SK-N-SH (cell line): ENCODE data around the gene GNG12. TPM values are rescaled to one million over a fixed set of nuclear protein-coding genes. Genes with fewer than 3 reads are reported as not detected.

Source experiments
- CTCF ChIA-PET: fragments of 300-600, 350-600 bp; formaldehyde crosslinking; extraction: SDS; loops from one replicate; lab custom pipeline; 2021; lab: Yijun Ruan, JAX
- POLR2A ChIA-PET: fragments of 350-600 bp; sonication (Branson Sonifier 250); formaldehyde crosslinking; extraction: SDS; loops from one replicate; lab custom pipeline; 2020; ENCODE audit warnings: antibody characterized with exemption, inconsistent platforms; lab: Yijun Ruan, JAX
- DNase-seq: peaks from one replicate; pipeline ENCODE4 v3.0.0; 2012
- H2AFZ ChIP-seq: fragments of 200-600 bp; sonication (generic); 2 replicates; pipeline ENCODE4 v1.8.1; 2016; ENCODE audit warnings: antibody characterized with exemption, mild to moderate bottlenecking, low read depth
- H3F3A ChIP-seq: fragments of 200-600 bp; sonication (generic); replicated peaks from 2 replicates; pipeline ENCODE3; 2016; ENCODE audit warnings: antibody characterized with exemption, mild to moderate bottlenecking; ENCODE audit not compliant: insufficient read depth
- H3K27ac ChIP-seq, 2 experiments: fragments of 200-500 bp in 1 of 2; fragments of 200-600 bp in 1 of 2; sonication (Bioruptor generic) in 1 of 2; sonication (generic), shearing (Covaris generic) in 1 of 2; 2 replicates each; pipeline versions ENCODE4 v1.5.1 to v1.6.1; 2014 to 2016; ENCODE audit warnings: low read depth in 2 of 2, inconsistent platforms in 1 of 2, low read length in 1 of 2, mild to moderate bottlenecking in 1 of 2, mixed read lengths in 1 of 2
- H3K27me3 ChIP-seq: fragments of 200-600 bp; sonication (generic), shearing (Covaris generic); 2 replicates; pipeline ENCODE4 v1.6.1; 2016; ENCODE audit warnings: mixed run types; ENCODE audit not compliant: insufficient read depth
- H3K36me3 ChIP-seq, 2 experiments: fragments of 200-500 bp in 1 of 2; fragments of 200-600 bp in 1 of 2; sonication (Bioruptor generic) in 1 of 2; sonication (generic) in 1 of 2; replicated peaks in 1 of 2; 2 replicates each; pipeline versions ENCODE3 to v1.5.1; 2014 to 2016; ENCODE audit warnings: low read length in 1 of 2, mild to moderate bottlenecking in 1 of 2; ENCODE audit not compliant: insufficient read depth in 2 of 2, control insufficient read depth in 1 of 2
- H3K4me1 ChIP-seq, 2 experiments: fragments of 200-500 bp in 1 of 2; fragments of 200-600 bp in 1 of 2; sonication (Bioruptor generic) in 1 of 2; sonication (generic), shearing (Covaris generic) in 1 of 2; 2 replicates each; pipeline versions ENCODE4 v1.5.1 to v1.6.1; 2014 to 2016; ENCODE audit warnings: low read depth in 1 of 2, low read length in 1 of 2, mixed run types in 1 of 2; ENCODE audit not compliant: insufficient read depth in 2 of 2, control insufficient read depth in 1 of 2
- H3K4me2 ChIP-seq: fragments of 200-600 bp; sonication (generic), shearing (Covaris generic); 2 replicates; pipeline ENCODE4 v1.6.1; 2017; ENCODE audit warnings: mixed run types
- H3K4me3 ChIP-seq, 2 experiments: fragments of 200-500 bp in 1 of 2; fragments of 200-600 bp in 1 of 2; sonication (Bioruptor generic) in 1 of 2; sonication (generic), shearing (Covaris generic) in 1 of 2; 2 replicates each; pipeline versions ENCODE4 v1.5.1 to v1.8.1; 2014 to 2016; ENCODE audit warnings: low read depth in 2 of 2, inconsistent platforms in 1 of 2, low read length in 1 of 2, mild to moderate bottlenecking in 1 of 2, mixed read lengths in 1 of 2, moderate library complexity in 1 of 2
- H3K79me2 ChIP-seq: fragments of 200-600 bp; sonication (generic); 2 replicates; pipeline ENCODE4 v1.8.1; 2017; ENCODE audit warnings: mild to moderate bottlenecking; ENCODE audit not compliant: insufficient read depth
- H3K9ac ChIP-seq: fragments of 200-600 bp; sonication (generic); 2 replicates; pipeline ENCODE4 v1.6.1; 2017; ENCODE audit warnings: mixed run types
- H3K9me2 ChIP-seq: fragments of 200-600 bp; sonication (generic); 2 replicates; pipeline ENCODE4 v1.6.1; 2017; ENCODE audit warnings: mixed run types
- H3K9me3 ChIP-seq: fragments of 200-600 bp; sonication (generic); 2 replicates; pipeline ENCODE4 v1.6.1; 2017; ENCODE audit warnings: mixed run types, mild to moderate bottlenecking, moderate library complexity
- H4K20me1 ChIP-seq: fragments of 200-600 bp; sonication (generic); 2 replicates; pipeline ENCODE4 v1.6.1; 2017; ENCODE audit warnings: mild to moderate bottlenecking, mixed run types; ENCODE audit not compliant: insufficient read depth
- CHD2 ChIP-seq: fragments of 150-350 bp; IDR thresholded peaks from 2 replicates; pipeline ENCODE4 v1.6.1; 2018; ENCODE audit warnings: low read length; ENCODE audit not compliant: partially characterized antibody
- EP300 ChIP-seq, 2 experiments: IDR thresholded peaks; 2 replicates each; pipeline versions ENCODE4 v1.4.0 to v1.6.1; 2012; ENCODE audit warnings: borderline replicate concordance in 1 of 2, low read depth in 1 of 2, low read length in 1 of 2
- EZH2phosphoT487 ChIP-seq: fragments of 200-600 bp; sonication (generic); IDR thresholded peaks from 2 replicates; pipeline ENCODE4 v1.6.1; 2017; ENCODE audit warnings: low read depth, mixed run types, mild to moderate bottlenecking, antibody characterized with exemption, moderate library complexity, borderline replicate concordance
- FOSL2 ChIP-seq: IDR thresholded peaks from 2 replicates; pipeline ENCODE4 v1.4.0; 2012; ENCODE audit warnings: low read depth, mild to moderate bottlenecking, moderate library complexity, borderline replicate concordance
- JUND ChIP-seq: IDR thresholded peaks from 2 replicates; pipeline ENCODE4 v1.4.0; 2012
- PBX3 ChIP-seq: IDR thresholded peaks from 2 replicates; pipeline ENCODE4; 2012
- POLR2AphosphoS5 ChIP-seq: IDR thresholded peaks from 2 replicates; pipeline ENCODE4 v1.6.1; 2012; ENCODE audit warnings: low read depth, low read length
- RAD21 ChIP-seq: IDR thresholded peaks from 2 replicates; pipeline ENCODE4 v1.6.1; 2012; ENCODE audit warnings: mild to moderate bottlenecking, low read length
- RCOR1 ChIP-seq: fragments of 150-350 bp; IDR thresholded peaks from 2 replicates; pipeline ENCODE4 v1.6.1; 2017; ENCODE audit warnings: antibody characterized with exemption, low read length
- RFX5 ChIP-seq: IDR thresholded peaks from 2 replicates; pipeline ENCODE4 v1.6.1; 2012; ENCODE audit warnings: mild to moderate bottlenecking, improper control_type of control experiment, low read length
- RXRA ChIP-seq: IDR thresholded peaks from 2 replicates; pipeline ENCODE4 v1.4.0; 2012; ENCODE audit warnings: low read depth, mild to moderate bottlenecking, borderline replicate concordance
- SIN3A ChIP-seq: IDR thresholded peaks from 2 replicates; pipeline ENCODE4 v1.6.1; 2012; ENCODE audit warnings: low read depth, mild to moderate bottlenecking, low read length, moderate library complexity, borderline replicate concordance
- TCF12 ChIP-seq: IDR thresholded peaks from 2 replicates; pipeline ENCODE4 v1.4.0; 2012
- USF1 ChIP-seq: IDR thresholded peaks from 2 replicates; pipeline ENCODE4 v1.4.0; 2012; ENCODE audit warnings: low read depth, borderline replicate concordance
- YY1 ChIP-seq: IDR thresholded peaks from 2 replicates; pipeline ENCODE4 v1.4.0; 2012; ENCODE audit warnings: low read depth, mild to moderate bottlenecking
- WGBS: methylation state at CpG from one replicate; pipeline ENCODE4 v1.1.6; 2017; ENCODE audit warnings: low lambda C conversion rate; 5-methylcytosine and 5-hydroxymethylcytosine counted together
- polyA plus RNA-seq, 3 experiments: library from polyadenylated mRNA; depleted of rRNA; stranded (reverse); fragments of >200 nt; gene quantifications; 2 replicates each; pipeline ENCODE4 v1.2.3, GENCODE V29; 2012
- TF ChIP-seq, protein P1 (sequence below): IDR thresholded peaks from 2 replicates; pipeline ENCODE4 v1.4.0; 2012; ENCODE audit warnings: low read depth
- TF ChIP-seq, protein P2 (sequence below): IDR thresholded peaks from 2 replicates; pipeline ENCODE4 v1.6.1; 2012; ENCODE audit warnings: mild to moderate bottlenecking, low read depth, low read length, moderate library complexity

The GNG12 gene
- polyA plus RNA-seq, 1 of the 3 experiments (the other 2 are of a cell fraction), result 41.2 TPM

DNA sequence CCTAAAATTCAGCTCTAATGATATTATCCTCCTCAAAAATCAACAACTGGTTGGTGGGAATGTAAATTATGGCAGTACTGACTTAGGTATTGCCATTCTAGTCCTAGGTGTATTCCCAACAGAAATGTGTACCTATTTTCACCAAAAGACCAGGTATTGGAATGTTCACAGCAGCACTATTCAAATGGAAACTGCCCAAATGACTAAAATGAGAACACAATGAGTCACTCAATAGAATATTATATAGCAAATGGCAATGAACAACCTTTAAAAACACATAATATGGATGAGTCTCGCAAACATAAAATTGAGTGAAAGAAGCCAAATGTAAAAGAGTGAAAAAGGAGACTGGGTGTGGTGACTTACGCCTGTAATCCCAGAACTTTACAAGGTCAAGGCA lies 103.4 kb downstream of the GNG12 start:
- no peak overlapping the region for H2AFZ ChIP-seq
- H3K9me3 ChIP-seq, result no peaks in the 10 kb centered on the region
- no peaks in the 10 kb centered on the region for H3K27me3 ChIP-seq
- CTCF ChIA-PET, result interaction anchor here (0.6 to 3.8 kb wide), 5 partner anchors 9 to 244 kb away, joined by 3 to 18 read pairs (median 7); no protein-coding TSS in a partner anchor
- peaks cover 68% of the 10 kb centered on the region for H3K79me2 ChIP-seq
- no peak for DNase-seq
- H3F3A ChIP-seq, result peaks cover 21% of the 10 kb centered on the region
- H4K20me1 ChIP-seq, result no peaks in the 10 kb centered on the region
- peaks cover 8 to 31% of the 10 kb centered on the region in 2 experiments for H3K4me1 ChIP-seq
- H3K36me3 ChIP-seq, result peaks cover 0 to 4% of the 10 kb centered on the region in 2 experiments
- H3K4me2 ChIP-seq, result no peak overlapping the region
- no peak overlapping the region for H3K27ac ChIP-seq
- 96% methylated on average over 2 of the region's 2 CpGs for WGBS
- no peak for TF ChIP-seq EZH2phosphoT487
- no peak for TF ChIP-seq RAD21
- TF ChIP-seq JUND, result no peak
- TF ChIP-seq FOSL2, result no peak
- TF ChIP-seq RXRA, result no peak
- TF ChIP-seq, protein P1, sequence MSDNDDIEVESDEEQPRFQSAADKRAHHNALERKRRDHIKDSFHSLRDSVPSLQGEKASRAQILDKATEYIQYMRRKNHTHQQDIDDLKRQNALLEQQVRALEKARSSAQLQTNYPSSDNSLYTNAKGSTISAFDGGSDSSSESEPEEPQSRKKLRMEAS, result no peak
- TF ChIP-seq, protein P2, sequence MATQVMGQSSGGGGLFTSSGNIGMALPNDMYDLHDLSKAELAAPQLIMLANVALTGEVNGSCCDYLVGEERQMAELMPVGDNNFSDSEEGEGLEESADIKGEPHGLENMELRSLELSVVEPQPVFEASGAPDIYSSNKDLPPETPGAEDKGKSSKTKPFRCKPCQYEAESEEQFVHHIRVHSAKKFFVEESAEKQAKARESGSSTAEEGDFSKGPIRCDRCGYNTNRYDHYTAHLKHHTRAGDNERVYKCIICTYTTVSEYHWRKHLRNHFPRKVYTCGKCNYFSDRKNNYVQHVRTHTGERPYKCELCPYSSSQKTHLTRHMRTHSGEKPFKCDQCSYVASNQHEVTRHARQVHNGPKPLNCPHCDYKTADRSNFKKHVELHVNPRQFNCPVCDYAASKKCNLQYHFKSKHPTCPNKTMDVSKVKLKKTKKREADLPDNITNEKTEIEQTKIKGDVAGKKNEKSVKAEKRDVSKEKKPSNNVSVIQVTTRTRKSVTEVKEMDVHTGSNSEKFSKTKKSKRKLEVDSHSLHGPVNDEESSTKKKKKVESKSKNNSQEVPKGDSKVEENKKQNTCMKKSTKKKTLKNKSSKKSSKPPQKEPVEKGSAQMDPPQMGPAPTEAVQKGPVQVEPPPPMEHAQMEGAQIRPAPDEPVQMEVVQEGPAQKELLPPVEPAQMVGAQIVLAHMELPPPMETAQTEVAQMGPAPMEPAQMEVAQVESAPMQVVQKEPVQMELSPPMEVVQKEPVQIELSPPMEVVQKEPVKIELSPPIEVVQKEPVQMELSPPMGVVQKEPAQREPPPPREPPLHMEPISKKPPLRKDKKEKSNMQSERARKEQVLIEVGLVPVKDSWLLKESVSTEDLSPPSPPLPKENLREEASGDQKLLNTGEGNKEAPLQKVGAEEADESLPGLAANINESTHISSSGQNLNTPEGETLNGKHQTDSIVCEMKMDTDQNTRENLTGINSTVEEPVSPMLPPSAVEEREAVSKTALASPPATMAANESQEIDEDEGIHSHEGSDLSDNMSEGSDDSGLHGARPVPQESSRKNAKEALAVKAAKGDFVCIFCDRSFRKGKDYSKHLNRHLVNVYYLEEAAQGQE, result no peak
- no peak for TF ChIP-seq RFX5
- no peak for TF ChIP-seq USF1
- no peak for TF ChIP-seq POLR2AphosphoS5
- no peak for TF ChIP-seq YY1
- no peak for TF ChIP-seq EP300 (IDR thresholded peaks at IDR 0.05; ENCODE audit: borderline replicate concordance in 1 of 2, low read depth in 1 of 2, low read length in 1 of 2)
- H3K4me3 ChIP-seq, result no peak overlapping the region
- no peaks in the 10 kb centered on the region for H3K9me2 ChIP-seq
- POLR2A ChIA-PET, result no interaction called here
- H3K9ac ChIP-seq, result no peak overlapping the region

DNA sequence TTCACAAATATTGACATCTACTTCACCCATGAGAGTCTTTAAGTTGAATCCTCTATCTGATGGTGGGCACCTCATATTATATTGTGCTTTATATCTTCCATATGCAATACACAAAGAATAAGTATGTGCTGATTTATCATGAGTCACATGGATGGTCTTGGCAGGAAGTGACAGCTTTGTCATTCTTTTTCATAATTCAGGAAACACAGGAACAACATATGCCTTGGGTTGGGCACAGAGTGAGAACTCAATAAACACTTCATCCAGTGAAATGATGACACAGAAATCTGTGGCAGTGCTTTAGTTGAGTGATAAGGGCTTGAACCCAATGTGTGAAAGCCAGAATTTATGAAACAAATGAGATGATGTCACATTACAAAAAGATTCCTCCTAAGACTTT lies 107.0 kb downstream of the GNG12 start:
- H3K79me2 ChIP-seq, result peaks cover 48% of the 10 kb centered on the region
- H2AFZ ChIP-seq, result no peak overlapping the region
- DNase-seq, result no peak
- no peaks in the 10 kb centered on the region for H3K27me3 ChIP-seq
- peaks cover 0 to 4% of the 10 kb centered on the region in 2 experiments for H3K36me3 ChIP-seq
- H3K4me3 ChIP-seq, result no peak overlapping the region
- no peaks in the 10 kb centered on the region for H4K20me1 ChIP-seq
- peaks cover 42% of the 10 kb centered on the region for H3F3A ChIP-seq
- H3K9me2 ChIP-seq, result no peaks in the 10 kb centered on the region
- ChIA-PET POLR2A (no interaction called here), CTCF (interaction anchor here (1.0 kb wide), 1 partner anchor 34 kb away, joined by 5 read pairs; no protein-coding TSS in a partner anchor)
- no peak overlapping the region for H3K9ac ChIP-seq
- no peaks in the 10 kb centered on the region for H3K9me3 ChIP-seq
- H3K4me1 ChIP-seq, result peaks cover 30 to 44% of the 10 kb centered on the region in 2 experiments
- peak overlapping the region; percentile 89 to 95; a peak in 3 of 4 replicates for H3K27ac ChIP-seq
- H3K4me2 ChIP-seq, result no peak overlapping the region
- TF ChIP-seq, protein P1, result peak; percentile 31; the same call in 1 of the 2 replicates
- peak; percentile 71 for TF ChIP-seq JUND
- no peak for TF ChIP-seq RFX5
- TF ChIP-seq, protein P2, result no peak
- peak; percentile 80 for TF ChIP-seq TCF12
- no peak for TF ChIP-seq EZH2phosphoT487
- TF ChIP-seq PBX3, result peak; percentile 75
- TF ChIP-seq SIN3A, result no peak
- TF ChIP-seq EP300 (IDR thresholded peaks at IDR 0.05; ENCODE audit: borderline replicate concordance in 1 of 2, low read depth in 1 of 2, low read length in 1 of 2), result peak in 1 of 2 experiments; percentile 48; a peak in 1 of 4 replicates
- no peak for TF ChIP-seq CHD2
- TF ChIP-seq RCOR1, result no peak
- peak; percentile 64; the same call in 1 of the 2 replicates for TF ChIP-seq FOSL2
